Measurements from ENCODE around the gene GPR141. TPM values are rescaled to one million over a fixed set of nuclear protein-coding genes. Genes with fewer than 3 reads are reported as not detected.

The GPR141 gene
- total RNA-seq, 1 experiment from 2014 or later: not detected

DNA sequence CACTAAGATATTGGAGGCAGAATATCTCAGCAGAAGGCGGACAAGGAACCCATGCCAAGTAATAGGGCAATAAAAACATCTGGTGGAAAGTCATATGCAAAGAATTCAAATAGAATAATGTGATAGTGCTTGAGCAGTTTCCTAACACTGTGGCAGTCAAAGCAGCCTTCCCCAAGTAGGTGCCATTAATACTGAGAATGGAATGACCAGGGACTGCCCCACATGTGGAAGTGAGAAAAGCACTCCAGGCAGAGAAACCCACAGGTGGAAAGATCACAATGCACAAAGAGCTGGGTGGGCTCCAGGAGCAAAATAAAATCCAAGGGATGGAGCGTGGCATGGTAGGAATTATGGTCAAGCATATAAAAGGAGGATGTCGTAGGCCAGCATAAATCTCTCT lies 100.4 kb downstream of the GPR141 start:
- Histone ChIP-seq H3K27ac (ENCODE audit: low read depth, low read length) (no peak overlapping the region), H3K9me3 (ENCODE audit: control insufficient read depth in 1 of 2, insufficient read depth in 1 of 2, low read depth in 1 of 2, low read length in 2 of 2) (no peaks in the 10 kb centered on the region), H3K36me3 (ENCODE audit: control insufficient read depth in 1 of 2, insufficient read depth in 2 of 2, low read length in 2 of 2) (no peaks in the 10 kb centered on the region), H3K9ac (ENCODE audit: low read length) (no peak overlapping the region), H3K4me3 (replicated peaks in 1 of 2; ENCODE audit: low read depth in 1 of 2, low read length in 2 of 2) (no peak overlapping the region), H3K9me2 (ENCODE audit: insufficient read depth) (no peaks in the 10 kb centered on the region), H3K4me1 (ENCODE audit: control insufficient read depth in 1 of 2, insufficient read depth in 2 of 2, low read length in 2 of 2) (no peaks in the 10 kb centered on the region), H3K79me2 (ENCODE audit: insufficient read depth, low read length) (no peaks in the 10 kb centered on the region), H3K27me3 (ENCODE audit: insufficient read depth, low read length) (no peaks in the 10 kb centered on the region), H2AFZ (ENCODE audit: low read depth, low read length, poor library complexity, severe bottlenecking) (no peak overlapping the region), H3K4me2 (ENCODE audit: low read length) (no peak overlapping the region), H4K20me1 (ENCODE audit: insufficient read depth) (no peaks in the 10 kb centered on the region)
- RAD21 ChIA-PET (ENCODE audit: low non-redundant PET in 1 of 2, low total read pairs in 2 of 2, uncharacterized antibody in 2 of 2, unreplicated experiment in 2 of 2): no interaction called here
- no TSS peak for BruUV-seq (replicated peaks)
- no peak for DNase-seq (ENCODE audit: low read depth, low spot score)
- ATAC-seq: no peak
- intact Hi-C loops (cut with micrococcal nuclease): no loop called here
- CTCF ChIA-PET: no interaction called here
- TF ChIP-seq TCF7L2 (IDR thresholded peaks at IDR 0.05; ENCODE audit: borderline replicate concordance, extremely low read depth, insufficient read depth, insufficient read length) (no peak), SP1 (IDR thresholded peaks at IDR 0.05; ENCODE audit: low read depth) (no peak), SIN3A (IDR thresholded peaks at IDR 0.05; ENCODE audit: low read depth) (no peak), ZNF274 (IDR thresholded peaks at IDR 0.05; ENCODE audit: low read depth, low read length) (no peak), CEBPB (IDR thresholded peaks at IDR 0.05; ENCODE audit: low read depth) (no peak), ZFX (IDR thresholded peaks at IDR 0.05) (no peak)
- POLR2A ChIA-PET: no interaction called here

DNA sequence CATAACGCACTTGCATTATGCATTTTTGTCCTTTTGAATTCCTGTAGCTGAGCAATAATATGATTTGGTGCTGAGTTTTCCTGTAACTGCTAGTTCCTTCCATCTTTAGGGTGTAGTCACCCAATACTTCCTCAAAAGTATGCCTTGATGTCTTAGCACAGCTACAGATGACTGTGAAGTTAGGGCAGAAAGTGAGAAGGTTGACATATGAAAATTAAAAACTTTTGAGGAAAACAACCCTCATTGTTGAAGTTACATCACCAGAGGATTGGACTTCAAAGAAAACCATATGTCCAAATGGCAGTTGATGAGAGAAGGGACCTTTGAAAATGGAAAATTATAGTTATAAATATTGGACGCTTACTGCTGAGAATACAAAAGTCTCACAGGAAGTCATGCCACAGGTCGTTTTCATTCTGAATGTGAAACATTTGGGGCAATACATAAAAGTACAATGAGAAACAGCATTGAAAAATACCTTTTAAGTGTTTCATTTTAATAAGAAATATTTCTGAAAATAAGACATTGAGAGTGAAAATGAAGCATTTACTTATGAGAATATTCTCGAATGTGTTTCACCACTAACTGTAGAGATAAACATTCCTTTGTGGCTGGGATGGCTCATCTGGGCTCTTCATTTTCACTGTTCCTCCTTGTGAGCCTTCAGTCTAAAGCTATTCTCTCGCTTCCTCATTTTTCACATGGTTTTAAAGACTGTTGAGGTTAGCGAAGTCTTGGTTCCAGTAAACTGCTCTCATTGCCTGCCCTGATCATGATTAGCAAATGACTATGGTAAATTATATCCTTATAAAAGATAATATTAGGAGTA lies 103.4 kb downstream of the GPR141 start:
- CTCF ChIA-PET: no interaction called here
- ATAC-seq (no peak), DNase-seq (ENCODE audit: low read depth, low spot score) (no peak)
- Histone ChIP-seq H3K27me3 (ENCODE audit: insufficient read depth, low read length) (no peaks in the 10 kb centered on the region), H3K27ac (ENCODE audit: low read depth, low read length) (no peak overlapping the region), H3K9me3 (ENCODE audit: control insufficient read depth in 1 of 2, insufficient read depth in 1 of 2, low read depth in 1 of 2, low read length in 2 of 2) (no peaks in the 10 kb centered on the region), H3K36me3 (ENCODE audit: control insufficient read depth in 1 of 2, insufficient read depth in 2 of 2, low read length in 2 of 2) (no peaks in the 10 kb centered on the region), H3K4me1 (ENCODE audit: control insufficient read depth in 1 of 2, insufficient read depth in 2 of 2, low read length in 2 of 2) (no peaks in the 10 kb centered on the region), H3K4me3 (replicated peaks in 1 of 2; ENCODE audit: low read depth in 1 of 2, low read length in 2 of 2) (no peak overlapping the region), H3K9ac (ENCODE audit: low read length) (no peak overlapping the region), H4K20me1 (ENCODE audit: insufficient read depth) (no peaks in the 10 kb centered on the region), H3K79me2 (ENCODE audit: insufficient read depth, low read length) (no peaks in the 10 kb centered on the region), H3K4me2 (ENCODE audit: low read length) (no peak overlapping the region), H2AFZ (ENCODE audit: low read depth, low read length, poor library complexity, severe bottlenecking) (no peak overlapping the region), H3K9me2 (ENCODE audit: insufficient read depth) (no peaks in the 10 kb centered on the region)
- POLR2A ChIA-PET: no interaction called here
- intact Hi-C loops (cut with micrococcal nuclease): no loop called here
- no TSS peak for BruUV-seq (replicated peaks)
- RAD21 ChIA-PET (ENCODE audit: low non-redundant PET in 1 of 2, low total read pairs in 2 of 2, uncharacterized antibody in 2 of 2, unreplicated experiment in 2 of 2): no interaction called here
- TF ChIP-seq, protein P1, sequence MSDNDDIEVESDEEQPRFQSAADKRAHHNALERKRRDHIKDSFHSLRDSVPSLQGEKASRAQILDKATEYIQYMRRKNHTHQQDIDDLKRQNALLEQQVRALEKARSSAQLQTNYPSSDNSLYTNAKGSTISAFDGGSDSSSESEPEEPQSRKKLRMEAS (IDR thresholded peaks at IDR 0.05): no peak
- TF ChIP-seq EGR1 (IDR thresholded peaks at IDR 0.05; ENCODE audit: low read depth) (no peak), JUND (IDR thresholded peaks at IDR 0.05) (no peak), ZFX (IDR thresholded peaks at IDR 0.05) (no peak), SP1 (IDR thresholded peaks at IDR 0.05; ENCODE audit: low read depth) (no peak), FOSL1 (IDR thresholded peaks at IDR 0.05; ENCODE audit: low read depth) (no peak), ELF1 (IDR thresholded peaks at IDR 0.05; ENCODE audit: borderline replicate concordance, low read depth) (no peak), EZH2phosphoT487 (IDR thresholded peaks at IDR 0.05; ENCODE audit: borderline replicate concordance) (no peak), SIN3A (IDR thresholded peaks at IDR 0.05; ENCODE audit: low read depth) (no peak), POLR2AphosphoS5 (IDR thresholded peaks at IDR 0.05; ENCODE audit: low read depth, low read length) (no peak), CBX3 (IDR thresholded peaks at IDR 0.05; ENCODE audit: low read depth) (no peak), CEBPB (IDR thresholded peaks at IDR 0.05; ENCODE audit: low read depth) (no peak), TCF7L2 (IDR thresholded peaks at IDR 0.05; ENCODE audit: borderline replicate concordance, extremely low read depth, insufficient read depth, insufficient read length) (no peak), SRF (IDR thresholded peaks at IDR 0.05; ENCODE audit: low read depth) (no peak)
- TF ChIP-seq, protein P2, sequence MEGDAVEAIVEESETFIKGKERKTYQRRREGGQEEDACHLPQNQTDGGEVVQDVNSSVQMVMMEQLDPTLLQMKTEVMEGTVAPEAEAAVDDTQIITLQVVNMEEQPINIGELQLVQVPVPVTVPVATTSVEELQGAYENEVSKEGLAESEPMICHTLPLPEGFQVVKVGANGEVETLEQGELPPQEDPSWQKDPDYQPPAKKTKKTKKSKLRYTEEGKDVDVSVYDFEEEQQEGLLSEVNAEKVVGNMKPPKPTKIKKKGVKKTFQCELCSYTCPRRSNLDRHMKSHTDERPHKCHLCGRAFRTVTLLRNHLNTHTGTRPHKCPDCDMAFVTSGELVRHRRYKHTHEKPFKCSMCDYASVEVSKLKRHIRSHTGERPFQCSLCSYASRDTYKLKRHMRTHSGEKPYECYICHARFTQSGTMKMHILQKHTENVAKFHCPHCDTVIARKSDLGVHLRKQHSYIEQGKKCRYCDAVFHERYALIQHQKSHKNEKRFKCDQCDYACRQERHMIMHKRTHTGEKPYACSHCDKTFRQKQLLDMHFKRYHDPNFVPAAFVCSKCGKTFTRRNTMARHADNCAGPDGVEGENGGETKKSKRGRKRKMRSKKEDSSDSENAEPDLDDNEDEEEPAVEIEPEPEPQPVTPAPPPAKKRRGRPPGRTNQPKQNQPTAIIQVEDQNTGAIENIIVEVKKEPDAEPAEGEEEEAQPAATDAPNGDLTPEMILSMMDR (IDR thresholded peaks at IDR 0.05 in 2 of 3, conservative IDR thresholded peaks at IDR 0.05 in 1 of 3; ENCODE audit: borderline replicate concordance in 1 of 3, insufficient read depth in 1 of 3, low read depth in 2 of 3, low read length in 2 of 3): no peak
- TF ChIP-seq, protein P3, sequence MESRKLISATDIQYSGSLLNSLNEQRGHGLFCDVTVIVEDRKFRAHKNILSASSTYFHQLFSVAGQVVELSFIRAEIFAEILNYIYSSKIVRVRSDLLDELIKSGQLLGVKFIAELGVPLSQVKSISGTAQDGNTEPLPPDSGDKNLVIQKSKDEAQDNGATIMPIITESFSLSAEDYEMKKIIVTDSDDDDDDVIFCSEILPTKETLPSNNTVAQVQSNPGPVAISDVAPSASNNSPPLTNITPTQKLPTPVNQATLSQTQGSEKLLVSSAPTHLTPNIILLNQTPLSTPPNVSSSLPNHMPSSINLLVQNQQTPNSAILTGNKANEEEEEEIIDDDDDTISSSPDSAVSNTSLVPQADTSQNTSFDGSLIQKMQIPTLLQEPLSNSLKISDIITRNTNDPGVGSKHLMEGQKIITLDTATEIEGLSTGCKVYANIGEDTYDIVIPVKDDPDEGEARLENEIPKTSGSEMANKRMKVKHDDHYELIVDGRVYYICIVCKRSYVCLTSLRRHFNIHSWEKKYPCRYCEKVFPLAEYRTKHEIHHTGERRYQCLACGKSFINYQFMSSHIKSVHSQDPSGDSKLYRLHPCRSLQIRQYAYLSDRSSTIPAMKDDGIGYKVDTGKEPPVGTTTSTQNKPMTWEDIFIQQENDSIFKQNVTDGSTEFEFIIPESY (IDR thresholded peaks at IDR 0.05; ENCODE audit: extremely low read depth, insufficient replicate concordance, low read length): no peak
